Stimulated activated CD8-positive, alpha-beta memory T cell treated with anti-CD3 and anti-CD28 coated beads, Interleukin-15, amount 100 ng/mL, for 1 hour (primary cell): Measurements from ENCODE around the gene SUDS3.
"Not testable (repeated sequence)": the region's sequence is repeated elsewhere in the genome, so short reads cannot be mapped to it uniquely, and the experiment has no call there.

Source experiments
- DNase-seq: peaks from one replicate; pipeline ENCODE4 v3.0.0-alpha.2; 2020; ENCODE audit warnings: low read depth

SUDS3 gene, protein sequence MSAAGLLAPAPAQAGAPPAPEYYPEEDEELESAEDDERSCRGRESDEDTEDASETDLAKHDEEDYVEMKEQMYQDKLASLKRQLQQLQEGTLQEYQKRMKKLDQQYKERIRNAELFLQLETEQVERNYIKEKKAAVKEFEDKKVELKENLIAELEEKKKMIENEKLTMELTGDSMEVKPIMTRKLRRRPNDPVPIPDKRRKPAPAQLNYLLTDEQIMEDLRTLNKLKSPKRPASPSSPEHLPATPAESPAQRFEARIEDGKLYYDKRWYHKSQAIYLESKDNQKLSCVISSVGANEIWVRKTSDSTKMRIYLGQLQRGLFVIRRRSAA

GRCh38 chr12:118376089-118377020 lies at the start of gene SUDS3:
SUDS3 (plus strand) TSS chr12:118376555; CDS start chr12:118376692, 137 bp downstream.
- DNase-seq: peak; percentile 92

DNA sequence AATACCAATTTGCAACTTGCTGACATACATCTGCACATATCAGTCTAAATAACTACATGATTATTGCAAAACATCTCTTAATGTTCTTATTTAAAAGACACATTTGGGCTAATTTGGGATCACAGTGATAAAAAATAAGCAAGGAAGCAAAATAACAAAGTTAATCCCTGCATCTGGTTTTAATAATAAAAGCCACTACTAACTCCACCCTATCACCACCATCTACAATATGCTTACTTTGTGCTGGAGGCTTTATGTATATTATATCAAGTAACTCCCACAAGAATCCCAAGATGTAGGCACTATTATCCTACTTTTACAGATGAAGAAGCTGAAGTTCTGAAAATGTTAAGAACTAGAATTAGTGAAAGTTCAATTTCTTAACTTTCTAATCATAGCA lies 49.4 kb upstream of the SUDS3 start:
- no peak for DNase-seq

DNA sequence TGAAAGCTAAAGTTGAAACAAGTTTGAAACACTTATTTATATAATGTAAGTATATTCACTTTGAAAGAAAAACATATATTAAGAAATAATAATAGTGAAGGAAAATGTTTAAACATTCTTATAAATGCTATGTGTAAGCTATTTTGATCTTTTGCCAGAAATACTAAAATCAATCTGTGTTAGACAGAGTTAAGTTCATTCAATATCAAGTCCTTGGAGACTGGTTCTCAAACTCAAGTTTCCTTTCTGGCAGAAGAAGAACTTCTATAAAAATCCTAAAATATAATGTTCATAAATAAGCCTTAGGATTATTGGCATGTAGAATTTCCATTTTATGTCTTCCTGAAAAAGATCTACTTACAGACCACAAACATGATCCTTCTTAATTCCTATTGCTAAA lies 49.0 kb upstream of the SUDS3 start:
- DNase-seq: no peak

- DNase-seq: no peak
These were observed 47.6 kb upstream of the SUDS3 start for GRCh38 chr12:118328486-118329330.

GRCh38 chr12:118330421-118331018 lies 45.8 kb upstream of the SUDS3 start:
- no peak for DNase-seq

DNA sequence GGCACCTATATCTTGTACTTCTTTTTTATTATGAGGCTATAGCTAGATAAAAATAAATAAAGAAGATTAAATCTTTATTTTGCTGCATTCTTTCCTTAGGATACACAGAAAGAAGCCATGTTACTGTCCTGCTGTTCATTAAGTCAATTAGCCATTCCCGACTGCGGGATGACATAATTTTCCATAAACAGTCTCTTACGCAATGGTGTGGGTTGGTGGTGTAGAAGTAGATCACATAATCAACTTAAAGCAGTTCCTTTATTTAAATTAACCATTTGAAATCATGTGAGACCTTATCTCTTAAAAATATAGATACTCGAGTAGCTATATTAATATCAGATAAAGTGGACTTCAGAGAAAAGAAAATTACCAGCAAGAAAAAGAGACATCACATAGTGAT lies 43.8 kb upstream of the SUDS3 start:
- no peak for DNase-seq

DNA sequence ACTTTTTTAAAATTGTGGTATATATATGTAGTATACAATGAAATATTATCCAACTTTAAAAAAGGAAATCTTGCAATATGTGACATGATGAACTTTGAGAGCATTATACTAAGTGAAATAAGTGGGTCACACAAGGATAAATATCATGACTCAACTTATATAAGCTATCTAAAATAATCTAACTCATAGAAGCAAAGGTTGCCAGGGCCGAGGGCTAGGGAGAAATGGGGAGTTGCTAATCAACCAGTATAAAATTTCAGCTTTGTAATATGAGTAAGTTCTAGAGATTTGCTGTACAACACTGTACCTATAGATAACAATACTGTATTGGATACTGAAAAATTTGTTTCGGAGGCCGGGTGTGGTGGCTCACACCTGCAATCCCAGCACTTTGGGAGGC lies 42.1 kb upstream of the SUDS3 start:
- DNase-seq: no peak

GRCh38 chr12:118334939-118335567 lies 41.3 kb upstream of the SUDS3 start:
- DNase-seq: no peak

GRCh38 chr12:118336123-118336522 lies 40.2 kb upstream of the SUDS3 start:
- DNase-seq: no peak

- DNase-seq: no peak
These were observed 39.0 kb upstream of the SUDS3 start for GRCh38 chr12:118337194-118337838.

GRCh38 chr12:118342090-118342489 lies 34.3 kb upstream of the SUDS3 start:
- no peak for DNase-seq

DNA sequence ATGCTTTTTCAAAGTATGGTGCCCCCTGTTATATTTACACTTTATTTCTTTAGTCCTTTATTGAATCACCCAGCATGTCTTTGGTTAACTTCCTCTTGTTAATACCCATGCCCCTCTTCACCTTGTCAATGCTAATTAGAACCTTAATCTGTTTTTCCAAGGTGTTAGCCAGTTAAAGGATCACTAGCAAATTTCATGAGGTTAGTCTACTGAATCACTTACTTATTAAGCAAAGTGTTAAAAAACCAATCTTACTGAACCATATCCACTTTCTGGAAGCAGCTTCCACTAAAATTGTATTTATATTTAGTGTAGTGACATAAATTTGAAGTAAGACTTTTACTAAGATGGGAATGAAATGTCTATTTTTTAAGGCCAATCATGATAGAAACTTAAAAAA lies 31.5 kb upstream of the SUDS3 start:
- no peak for DNase-seq

- no peak for DNase-seq
These were observed 31.0 kb upstream of the SUDS3 start for GRCh38 chr12:118345355-118345754.

- no peak for DNase-seq
These were observed 29.5 kb upstream of the SUDS3 start for GRCh38 chr12:118346895-118347294.

DNA sequence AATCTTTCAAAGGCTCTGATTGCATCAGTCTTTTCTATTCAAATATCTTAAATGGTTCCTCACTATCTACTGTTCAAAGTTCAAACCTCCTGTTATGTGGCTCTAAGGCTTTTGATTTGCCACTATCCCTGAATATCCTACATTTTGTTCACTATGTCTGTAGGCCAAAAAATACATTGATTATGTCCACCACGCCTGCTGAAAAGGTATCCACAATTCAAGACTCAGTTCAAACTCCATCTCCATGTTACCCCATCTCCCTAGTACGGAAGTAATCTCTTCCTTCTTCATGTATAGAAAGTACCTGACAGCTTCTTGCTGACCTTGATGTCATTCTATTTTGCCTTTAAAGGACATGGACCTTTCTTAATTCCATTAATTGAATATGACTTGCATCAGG lies 28.4 kb upstream of the SUDS3 start:
- DNase-seq: no peak

GRCh38 chr12:118350908-118351559 lies 25.3 kb upstream of the SUDS3 start:
- DNase-seq: no peak

- no peak for DNase-seq
These were observed 22.6 kb upstream of the SUDS3 start for GRCh38 chr12:118353721-118354120.

DNA sequence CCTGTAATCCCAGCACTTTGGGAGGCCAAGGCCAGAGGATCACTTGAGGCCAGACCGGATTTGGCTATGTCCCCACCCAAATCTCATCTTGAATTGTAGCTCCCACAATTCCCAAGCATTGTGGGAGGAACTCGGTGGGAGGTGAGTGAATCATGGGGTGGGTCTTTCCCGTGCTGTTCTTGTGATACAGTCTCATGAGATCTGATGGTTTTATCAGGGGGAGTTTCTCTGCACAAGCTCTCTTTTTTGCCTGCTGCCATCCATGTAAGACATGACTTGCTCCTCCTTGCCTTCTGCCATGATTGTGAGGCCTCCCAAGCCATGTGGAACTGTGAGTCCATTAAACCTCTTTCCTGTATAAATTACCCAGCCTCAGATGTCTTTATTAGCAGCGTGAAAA lies 21.9 kb upstream of the SUDS3 start:
- DNase-seq: not testable (repeated sequence)

DNA sequence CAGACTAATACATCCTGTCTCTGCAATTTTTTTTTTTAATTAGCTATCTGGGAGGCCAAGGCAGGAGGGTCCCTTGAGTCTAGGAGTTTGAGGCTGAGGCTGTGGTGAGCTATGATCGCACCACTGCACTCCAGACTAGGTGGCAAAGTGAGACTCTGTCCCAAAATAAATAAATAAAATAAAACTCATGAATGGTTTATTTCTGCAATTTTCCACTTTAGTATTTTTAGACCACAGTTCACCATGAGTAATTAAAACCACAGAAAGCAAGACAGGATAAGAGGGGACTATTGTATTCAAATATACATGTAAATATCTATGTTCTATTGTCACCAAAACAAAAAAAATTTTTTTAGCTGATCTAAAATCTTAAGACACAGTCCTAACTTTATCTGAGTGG lies 21.5 kb upstream of the SUDS3 start:
- DNase-seq: no peak

- DNase-seq: no peak
These were observed 20.5 kb upstream of the SUDS3 start for GRCh38 chr12:118355843-118356242.
